Immature natural killer cell (primary cell): ENCODE data around the gene BTBD7. TPM values are rescaled to one million over a fixed set of nuclear protein-coding genes. Genes with fewer than 3 reads are reported as not detected.

Experiments
- DNase-seq, 3 donors: peaks; one replicate each; pipeline ENCODE4 v3.0.0; 2022; ENCODE audit warnings: mixed read lengths in 1 of 3
- H3K27ac Mint-ChIP-seq, 6 donors: one replicate each; pipeline ENCODE4 v1.8.0; 2020; ENCODE audit warnings: mixed read lengths in 6 of 6, mild to moderate bottlenecking in 5 of 6, inconsistent platforms in 4 of 6, moderate library complexity in 3 of 6
- H3K27me3 Mint-ChIP-seq, 3 donors: one replicate each; pipeline ENCODE4 v1.8.0; 2020 to 2021; ENCODE audit warnings: low read depth in 3 of 3, mild to moderate bottlenecking in 3 of 3, mixed read lengths in 3 of 3, moderate library complexity in 3 of 3, inconsistent platforms in 1 of 3
- H3K36me3 Mint-ChIP-seq, 3 donors: one replicate each; pipeline ENCODE4 v1.8.0; 2020; ENCODE audit warnings: mixed read lengths in 3 of 3, inconsistent platforms in 2 of 3, mild to moderate bottlenecking in 2 of 3
- H3K4me1 Mint-ChIP-seq, 2 donors: one replicate each; pipeline ENCODE4 v1.8.0; 2020; ENCODE audit warnings: inconsistent platforms in 2 of 2, mild to moderate bottlenecking in 2 of 2, mixed read lengths in 2 of 2, moderate library complexity in 1 of 2
- H3K4me3 Mint-ChIP-seq, 5 donors: one replicate each; pipeline ENCODE4 v1.8.0; 2020; ENCODE audit warnings: mild to moderate bottlenecking in 5 of 5, mixed read lengths in 5 of 5, inconsistent platforms in 3 of 5, moderate library complexity in 3 of 5
- H3K9me3 Mint-ChIP-seq, 6 donors: one replicate each; pipeline ENCODE4 v1.8.0; 2020; ENCODE audit warnings: mild to moderate bottlenecking in 6 of 6, mixed read lengths in 6 of 6, inconsistent platforms in 4 of 6, moderate library complexity in 3 of 6
- polyA plus RNA-seq, 3 donors: library from polyadenylated mRNA; unstranded; fragments of 300-500 nt; fragmentation: Illumina TruSeq; gene quantifications; one replicate each; pipeline ENCODE4 v1.2.3, GENCODE V29; 2021

Gene BTBD7
- polyA plus RNA-seq, 3 donors from 2014 or later: 6.2 to 11.6 (median 10.6) TPM

GRCh38 chr14:93337143-93337753 is 4.4 kb upstream of the BTBD7 start:
- no peak for DNase-seq
- H3K9me3 Mint-ChIP-seq: no peaks in the 10 kb centered on the region
- peaks cover 11 to 15% of the 10 kb centered on the region in 2 donors for H3K4me1 Mint-ChIP-seq
- peaks cover 0 to 3% (median 0%) of the 10 kb centered on the region in 3 donors for H3K36me3 Mint-ChIP-seq
- no peak overlapping the region for H3K27ac Mint-ChIP-seq
- no peak overlapping the region for H3K4me3 Mint-ChIP-seq
- peaks cover 6 to 9% (median 9%) of the 10 kb centered on the region in 3 donors for H3K27me3 Mint-ChIP-seq

GRCh38 chr14:93333631-93334103 is 831 bp upstream of the BTBD7 start:
- no peak for DNase-seq
- Mint-ChIP-seq H3K27ac (peak overlapping the region; percentile 92 to 95 (median 93)), H3K36me3 (no peaks in the 10 kb centered on the region), H3K9me3 (no peaks in the 10 kb centered on the region), H3K27me3 (peaks cover 5 to 11% (median 9%) of the 10 kb centered on the region in 3 donors), H3K4me3 (peak overlapping the region; percentile 89 to 96 (median 92)), H3K4me1 (peaks cover 37 to 50% of the 10 kb centered on the region in 2 donors)

DNA sequence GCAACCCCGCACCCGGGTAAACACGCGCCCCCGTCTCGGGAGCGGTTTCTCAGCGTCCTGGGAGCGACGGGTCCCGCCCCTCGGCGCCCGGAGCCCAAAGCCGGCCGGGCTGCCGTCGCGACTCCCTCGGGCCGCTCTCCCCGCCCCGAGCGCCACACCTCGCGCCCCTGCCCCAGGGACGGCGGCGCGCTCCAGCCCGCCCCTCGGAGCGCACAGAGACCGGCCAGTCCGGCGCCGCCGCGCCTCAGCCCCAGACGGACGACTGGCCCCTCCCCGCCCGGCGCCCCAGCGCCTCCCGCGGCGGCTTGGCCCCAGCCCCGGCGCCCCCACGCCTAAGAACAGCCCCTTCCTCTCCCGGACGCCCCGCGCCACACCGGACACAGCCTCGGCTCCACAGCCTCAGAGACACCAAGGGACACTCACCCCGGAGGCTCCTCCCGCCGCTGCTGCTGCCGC is 411 bp downstream of the BTBD7 start:
- no peaks in the 10 kb centered on the region for H3K9me3 Mint-ChIP-seq
- H3K4me1 Mint-ChIP-seq: peaks cover 45 to 61% of the 10 kb centered on the region in 2 donors
- no peak for DNase-seq
- no peaks in the 10 kb centered on the region for H3K36me3 Mint-ChIP-seq
- peaks cover 5 to 11% (median 9%) of the 10 kb centered on the region in 3 donors for H3K27me3 Mint-ChIP-seq
- peak overlapping the region in 5 of 6 donors; percentile 92 to 97 (median 94) for H3K27ac Mint-ChIP-seq
- H3K4me3 Mint-ChIP-seq: peak overlapping the region; percentile 93 to 96 (median 94)

DNA sequence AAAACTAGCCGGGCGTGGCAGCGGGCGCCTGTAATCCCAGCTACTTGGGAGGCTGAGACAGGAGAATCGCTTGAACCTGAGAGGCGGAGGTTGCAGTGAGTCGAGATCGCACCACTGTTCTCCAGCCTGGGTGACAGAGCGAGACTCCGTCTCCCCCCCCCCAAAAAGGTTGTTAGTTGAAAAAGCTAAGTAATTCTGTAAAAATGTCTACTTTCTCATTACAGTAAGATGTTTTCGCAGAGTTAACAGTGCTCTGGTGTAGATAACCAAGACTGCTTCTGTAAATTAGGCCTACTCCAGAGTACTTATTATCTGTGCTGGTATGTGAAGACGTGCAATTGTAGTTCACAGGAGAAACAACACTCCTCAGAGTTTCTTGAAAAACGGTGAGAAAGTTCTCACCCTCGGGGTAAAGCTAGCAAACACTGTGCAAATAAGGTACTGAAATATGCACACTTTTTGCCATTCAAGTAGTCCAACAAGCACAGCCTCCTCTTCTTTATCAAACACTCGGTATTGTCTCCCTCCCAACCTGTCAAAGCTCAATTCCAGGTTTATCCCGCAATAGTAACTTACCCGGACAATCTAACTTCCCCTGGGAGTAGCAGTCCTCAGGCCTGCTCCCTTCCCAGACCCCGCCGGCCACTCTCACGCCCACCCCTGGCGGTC is 974 bp downstream of the BTBD7 start:
- H3K9me3 Mint-ChIP-seq: no peaks in the 10 kb centered on the region
- no peaks in the 10 kb centered on the region for H3K36me3 Mint-ChIP-seq
- H3K4me1 Mint-ChIP-seq: peaks cover 45 to 66% of the 10 kb centered on the region in 2 donors
- H3K4me3 Mint-ChIP-seq: peak overlapping the region; percentile 91 to 96 (median 94)
- peaks cover 5 to 11% (median 9%) of the 10 kb centered on the region in 3 donors for H3K27me3 Mint-ChIP-seq
- no peak for DNase-seq
- peak overlapping the region; percentile 90 to 97 (median 94) for H3K27ac Mint-ChIP-seq

DNA sequence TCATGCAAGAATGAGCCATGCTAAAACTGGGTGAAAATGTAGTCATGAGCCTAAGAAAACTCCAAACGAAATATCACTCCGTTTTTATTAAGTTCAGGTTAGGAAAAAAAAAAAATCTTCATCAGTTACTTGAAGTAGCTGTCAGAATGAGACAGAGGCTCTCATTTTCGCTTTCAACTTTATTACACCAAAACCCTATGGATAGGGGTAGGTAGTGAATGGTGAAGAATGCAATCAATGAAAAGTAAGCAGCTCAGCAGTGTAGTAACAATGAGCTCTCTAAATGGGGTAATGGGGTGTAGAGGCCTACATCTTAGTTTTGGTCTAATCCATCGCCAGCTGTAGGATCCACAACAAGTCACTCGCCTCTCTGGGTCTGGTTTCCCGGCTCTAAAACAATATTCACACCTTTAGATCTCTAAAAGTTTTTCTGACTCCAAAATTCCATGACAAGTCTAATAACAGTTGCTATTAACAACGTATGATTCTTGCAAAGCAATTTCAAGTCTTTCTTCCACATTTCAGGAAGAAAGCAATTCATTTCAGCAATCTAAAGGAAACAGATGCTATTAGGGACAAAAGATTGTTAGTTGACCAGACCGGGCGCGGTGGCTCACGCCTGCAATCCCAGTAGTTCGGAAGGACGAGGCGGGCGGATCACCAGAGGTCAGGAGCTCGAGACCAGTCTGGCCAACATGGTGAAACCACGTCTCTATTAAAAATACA is 1.7 kb downstream of the BTBD7 start:
- peak overlapping the region; percentile 71 to 97 (median 92) for H3K27ac Mint-ChIP-seq
- no peaks in the 10 kb centered on the region for H3K9me3 Mint-ChIP-seq
- peak overlapping the region; percentile 67 to 96 (median 94) for H3K4me3 Mint-ChIP-seq
- DNase-seq: no peak
- peaks cover 5 to 11% (median 9%) of the 10 kb centered on the region in 3 donors for H3K27me3 Mint-ChIP-seq
- no peaks in the 10 kb centered on the region for H3K36me3 Mint-ChIP-seq
- H3K4me1 Mint-ChIP-seq: peaks cover 45 to 66% of the 10 kb centered on the region in 2 donors

DNA sequence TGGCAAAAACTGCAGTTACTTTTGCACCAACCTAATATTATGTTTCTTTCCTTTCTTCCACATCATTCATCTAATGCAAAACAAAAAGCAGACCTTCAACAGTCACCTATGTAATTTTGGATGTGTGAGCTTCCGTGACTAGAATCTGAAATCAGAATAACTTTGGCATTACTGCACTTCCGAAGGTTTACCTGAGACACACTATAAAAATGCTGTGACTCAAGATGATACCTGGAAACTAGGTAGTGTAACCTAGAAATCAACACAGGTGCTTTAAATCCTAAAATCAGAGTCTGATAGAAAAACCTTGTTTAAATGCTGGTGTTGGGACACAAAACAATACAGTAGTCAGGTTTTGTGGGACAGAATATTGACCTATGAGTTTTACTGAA is 2.2 kb downstream of the BTBD7 start:
- no peaks in the 10 kb centered on the region for H3K9me3 Mint-ChIP-seq
- H3K4me3 Mint-ChIP-seq: peak overlapping the region in 4 of 5 donors; percentile 67 to 96 (median 94)
- H3K27me3 Mint-ChIP-seq: peaks cover 5 to 11% (median 9%) of the 10 kb centered on the region in 3 donors
- peak overlapping the region in 4 of 6 donors; percentile 6 to 97 (median 82) for H3K27ac Mint-ChIP-seq
- peaks cover 45 to 66% of the 10 kb centered on the region in 2 donors for H3K4me1 Mint-ChIP-seq
- H3K36me3 Mint-ChIP-seq: no peaks in the 10 kb centered on the region
- no peak for DNase-seq

- no peaks in the 10 kb centered on the region for H3K36me3 Mint-ChIP-seq
- peaks cover 5 to 11% (median 9%) of the 10 kb centered on the region in 3 donors for H3K27me3 Mint-ChIP-seq
- peak overlapping the region in 2 of 5 donors; percentile 23 to 67 for H3K4me3 Mint-ChIP-seq
- H3K4me1 Mint-ChIP-seq: peaks cover 48 to 66% of the 10 kb centered on the region in 2 donors
- H3K27ac Mint-ChIP-seq: peak overlapping the region in 2 of 6 donors; percentile 2 to 92
- H3K9me3 Mint-ChIP-seq: no peaks in the 10 kb centered on the region
- no peak for DNase-seq
Measured at GRCh38 chr14:93329965-93330608, 2.7 kb downstream of the BTBD7 start.

GRCh38 chr14:93328546-93328945 is 4.3 kb downstream of the BTBD7 start:
- H3K4me1 Mint-ChIP-seq: peaks cover 48 to 70% of the 10 kb centered on the region in 2 donors
- peaks cover 0 to 4% (median 0%) of the 10 kb centered on the region in 3 donors for H3K36me3 Mint-ChIP-seq
- H3K4me3 Mint-ChIP-seq: no peak overlapping the region
- peaks cover 4 to 10% (median 5%) of the 10 kb centered on the region in 3 donors for H3K27me3 Mint-ChIP-seq
- DNase-seq: no peak
- no peaks in the 10 kb centered on the region for H3K9me3 Mint-ChIP-seq
- no peak overlapping the region for H3K27ac Mint-ChIP-seq

GRCh38 chr14:93326196-93326595 is 6.6 kb downstream of the BTBD7 start:
- Mint-ChIP-seq H3K27me3 (no peaks in the 10 kb centered on the region), H3K4me1 (peaks cover 39 to 75% of the 10 kb centered on the region in 2 donors), H3K9me3 (no peaks in the 10 kb centered on the region), H3K27ac (no peak overlapping the region), H3K36me3 (peaks cover 0 to 4% (median 0%) of the 10 kb centered on the region in 3 donors), H3K4me3 (no peak overlapping the region)
- DNase-seq: no peak

DNA sequence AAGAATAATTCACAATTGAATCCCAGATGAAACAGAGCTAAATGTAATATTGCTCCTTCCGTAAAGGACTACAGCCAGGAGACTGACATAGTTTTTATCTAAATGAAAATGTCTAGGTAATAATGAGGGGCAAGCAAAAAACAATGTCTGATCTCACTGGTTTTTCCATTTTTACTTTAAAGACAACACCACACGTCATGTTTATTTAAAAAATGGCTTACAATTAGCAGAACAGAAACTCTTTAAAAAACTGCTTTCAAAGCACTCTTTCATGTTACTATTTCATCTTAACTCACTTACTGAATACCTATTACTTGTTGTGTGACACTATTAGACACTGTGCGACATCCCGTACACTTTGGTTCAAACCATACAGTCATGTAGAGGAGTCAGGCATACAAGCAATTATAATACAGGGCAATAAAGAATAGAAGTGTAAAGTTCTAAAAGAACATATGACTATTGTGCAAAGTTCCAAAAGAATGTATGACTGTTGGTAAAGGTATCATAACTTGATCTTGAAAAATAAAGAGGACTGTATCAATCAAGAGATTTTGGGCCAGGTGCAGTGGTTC is 9.1 kb downstream of the BTBD7 start:
- H3K4me1 Mint-ChIP-seq: peaks cover 39 to 75% of the 10 kb centered on the region in 2 donors
- no peak overlapping the region for H3K27ac Mint-ChIP-seq
- H3K4me3 Mint-ChIP-seq: no peak overlapping the region
- no peak for DNase-seq
- H3K27me3 Mint-ChIP-seq: no peaks in the 10 kb centered on the region
- H3K36me3 Mint-ChIP-seq: peaks cover 0 to 4% (median 0%) of the 10 kb centered on the region in 3 donors
- no peaks in the 10 kb centered on the region for H3K9me3 Mint-ChIP-seq

DNA sequence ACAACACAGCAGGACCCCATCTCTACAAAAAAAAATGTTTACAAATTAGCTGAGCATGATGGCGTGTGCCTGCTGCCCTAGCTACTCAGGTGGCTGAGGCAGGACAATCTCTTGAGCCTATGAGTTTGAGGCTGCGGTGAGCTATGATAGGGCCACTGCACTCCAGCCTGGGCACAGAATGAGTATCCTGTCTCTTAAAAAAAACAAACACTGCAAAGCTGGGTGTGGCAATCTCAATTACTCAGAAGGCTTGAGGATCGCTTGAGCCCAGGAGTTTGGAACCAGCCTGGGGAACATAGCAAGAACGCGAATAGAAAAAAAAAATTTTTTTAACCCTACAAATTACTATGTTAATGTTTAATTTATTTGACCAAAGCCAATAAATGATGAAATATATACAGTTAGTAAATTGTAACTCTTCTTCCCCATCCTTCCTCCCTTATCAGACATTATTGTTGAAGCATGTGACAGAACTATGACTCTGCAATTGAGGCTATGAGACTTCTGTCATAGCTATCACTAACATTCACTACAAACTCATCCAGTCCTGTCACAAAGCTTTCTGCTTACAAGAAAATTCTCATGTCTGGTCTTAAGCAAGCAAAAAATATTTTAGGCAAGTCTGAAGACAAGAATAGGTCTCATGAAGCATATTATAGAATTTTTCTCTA is 9.8 kb downstream of the BTBD7 start:
- Mint-ChIP-seq H3K27ac (no peak overlapping the region), H3K9me3 (no peaks in the 10 kb centered on the region), H3K4me1 (peaks cover 40 to 76% of the 10 kb centered on the region in 2 donors), H3K27me3 (no peaks in the 10 kb centered on the region), H3K4me3 (no peak overlapping the region), H3K36me3 (peaks cover 0 to 4% (median 0%) of the 10 kb centered on the region in 3 donors)
- DNase-seq: no peak

DNA sequence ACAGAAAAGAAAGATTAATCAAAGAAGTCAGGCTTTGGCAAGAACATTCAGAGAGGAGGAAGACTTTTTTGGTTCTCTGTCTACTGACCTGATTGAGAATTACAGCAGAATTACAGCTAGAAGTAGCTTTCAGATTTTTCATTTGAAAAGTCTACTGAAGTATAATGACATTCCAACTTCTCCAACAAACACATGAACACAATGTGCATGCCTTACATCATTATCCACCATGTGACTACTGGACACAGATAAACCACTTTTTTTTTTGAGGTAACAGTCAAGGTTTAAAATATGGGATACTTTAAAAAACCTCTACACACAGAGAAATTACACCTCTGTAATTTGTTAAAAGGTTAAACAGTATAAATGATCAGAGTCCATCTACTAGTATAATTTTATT is 12.3 kb downstream of the BTBD7 start:
- H3K36me3 Mint-ChIP-seq: peaks cover 0 to 7% (median 0%) of the 10 kb centered on the region in 3 donors
- H3K4me1 Mint-ChIP-seq: peaks cover 40 to 82% of the 10 kb centered on the region in 2 donors
- no peaks in the 10 kb centered on the region for H3K9me3 Mint-ChIP-seq
- no peak overlapping the region for H3K4me3 Mint-ChIP-seq
- no peaks in the 10 kb centered on the region for H3K27me3 Mint-ChIP-seq
- no peak overlapping the region for H3K27ac Mint-ChIP-seq
- DNase-seq: no peak
